ENCODE results near the gene ARHGEF12. TPM values are rescaled to one million over a fixed set of nuclear protein-coding genes. Genes with fewer than 3 reads are reported as not detected.

ARHGEF12 gene
- total RNA-seq, 1 experiment from 2014 or later, result 33.9 TPM

GRCh38 chr11:120536797-120537169, 200.6 kb downstream of the ARHGEF12 start:
- no peak for DNase-seq (ENCODE audit: low spot score)

DNA sequence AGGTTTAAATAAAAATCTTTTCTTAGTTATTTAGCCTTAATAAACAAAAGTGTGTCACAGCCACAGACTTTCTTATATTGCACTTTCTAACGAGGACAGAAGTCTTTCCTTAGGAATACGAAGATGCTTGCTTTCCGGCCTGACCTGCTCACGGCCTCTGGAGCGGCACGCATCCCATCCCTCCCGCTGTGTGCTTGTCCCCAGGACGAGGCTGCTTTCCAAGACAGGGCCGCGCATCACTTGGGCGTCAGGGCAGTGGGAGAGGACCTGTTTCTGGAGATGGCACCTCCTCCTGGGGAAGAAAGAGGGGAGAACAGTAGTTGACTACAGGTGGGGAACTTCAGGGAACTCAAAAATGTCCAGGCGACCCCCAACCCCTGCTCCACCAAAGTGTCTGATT, 201.8 kb downstream of the ARHGEF12 start:
- DNase-seq (ENCODE audit: low spot score), result no peak

DNA sequence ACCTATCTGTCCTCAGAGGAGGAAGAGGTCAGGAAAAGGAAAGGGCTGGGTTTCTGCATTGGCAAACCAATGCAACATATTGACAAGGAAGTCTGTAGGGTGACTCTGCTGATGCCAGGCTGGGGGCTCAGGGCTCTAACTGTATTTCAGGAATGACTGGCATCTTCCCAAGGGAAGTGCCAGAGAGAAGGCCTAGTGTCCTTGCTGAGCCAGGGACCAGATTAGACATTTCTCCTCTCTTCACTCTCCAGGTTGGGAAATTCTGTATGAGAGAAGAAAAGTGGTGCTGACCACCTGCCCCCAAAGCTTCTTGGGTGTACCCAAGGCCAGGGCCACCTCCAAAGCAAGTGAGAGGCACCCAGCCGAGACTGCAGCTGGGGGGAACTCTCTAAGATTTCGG, 202.5 kb downstream of the ARHGEF12 start:
- DNase-seq (ENCODE audit: low spot score), result no peak

Other genes starting within 250 kb of the ARHGEF12 start
- 1.4 and 2.8 TPM in 2 replicates for gene TRIM29, start 198.3 kb upstream of the ARHGEF12 start, total RNA-seq (2014; rRNA removed; shearing (Covaris generic))
- gene OAF, start 125.4 kb upstream of the ARHGEF12 start, total RNA-seq (2014; rRNA removed; shearing (Covaris generic)), result 33.5 and 44.5 TPM in 2 replicates
- 0.10 and 1.4 TPM in 2 replicates for gene POU2F3, start 96.3 kb upstream of the ARHGEF12 start, total RNA-seq (2014; rRNA removed; shearing (Covaris generic))
- 5.4 and 6.3 TPM in 2 replicates for gene TLCD5, start 11.1 kb upstream of the ARHGEF12 start, total RNA-seq (2014; rRNA removed; shearing (Covaris generic))
- 0.14 and 0.27 TPM in 2 replicates for gene GRIK4, start 175.3 kb downstream of the ARHGEF12 start, total RNA-seq (2014; rRNA removed; shearing (Covaris generic))